GM12872 (cell line): ENCODE results near the gene CSPG4.

Source experiments
- TF ChIP-seq, protein P1 (sequence below): IDR thresholded peaks from 3 replicates; pipeline ENCODE4 v1.5.1; 2011; ENCODE audit warnings: low read depth, mild to moderate bottlenecking, low read length, moderate library complexity; ENCODE audit not compliant: insufficient read depth

The CSPG4 gene

DNA sequence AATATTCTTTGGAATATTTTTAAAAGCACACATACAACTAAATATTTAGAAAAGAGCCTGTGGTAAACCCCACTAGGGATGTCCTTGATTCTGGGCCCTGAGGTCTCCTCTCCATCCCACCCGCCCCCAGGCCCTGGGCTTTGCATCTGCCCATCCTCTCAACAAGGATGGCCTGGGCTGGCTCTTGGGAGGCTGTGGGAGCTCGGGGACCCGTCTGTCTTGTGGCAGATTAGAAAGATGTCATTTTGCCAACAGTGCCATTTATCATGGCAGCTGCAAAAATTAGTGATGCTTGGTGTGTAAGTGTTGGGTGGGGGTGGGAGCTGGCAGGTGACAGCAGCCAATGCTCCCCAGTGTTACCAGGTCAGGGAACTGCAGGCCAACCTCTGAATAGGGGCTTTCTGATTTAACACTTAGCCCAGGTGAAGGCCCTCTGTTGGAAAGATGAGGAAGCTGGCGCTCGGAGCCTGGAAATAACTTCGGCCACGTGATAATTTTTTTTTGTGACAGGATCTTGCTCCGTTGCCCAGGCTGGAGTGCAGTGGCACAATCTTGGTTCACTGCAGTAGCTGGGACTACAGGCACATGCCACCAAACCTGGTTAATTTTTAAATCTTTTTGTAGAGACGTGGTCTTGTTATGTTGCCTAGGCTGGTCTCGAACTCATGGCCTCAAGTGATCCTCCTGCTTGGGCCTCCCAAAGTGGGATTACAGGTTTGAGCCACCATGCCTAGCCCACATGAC lies 16.9 kb upstream of the CSPG4 start:
- TF ChIP-seq, protein P1, sequence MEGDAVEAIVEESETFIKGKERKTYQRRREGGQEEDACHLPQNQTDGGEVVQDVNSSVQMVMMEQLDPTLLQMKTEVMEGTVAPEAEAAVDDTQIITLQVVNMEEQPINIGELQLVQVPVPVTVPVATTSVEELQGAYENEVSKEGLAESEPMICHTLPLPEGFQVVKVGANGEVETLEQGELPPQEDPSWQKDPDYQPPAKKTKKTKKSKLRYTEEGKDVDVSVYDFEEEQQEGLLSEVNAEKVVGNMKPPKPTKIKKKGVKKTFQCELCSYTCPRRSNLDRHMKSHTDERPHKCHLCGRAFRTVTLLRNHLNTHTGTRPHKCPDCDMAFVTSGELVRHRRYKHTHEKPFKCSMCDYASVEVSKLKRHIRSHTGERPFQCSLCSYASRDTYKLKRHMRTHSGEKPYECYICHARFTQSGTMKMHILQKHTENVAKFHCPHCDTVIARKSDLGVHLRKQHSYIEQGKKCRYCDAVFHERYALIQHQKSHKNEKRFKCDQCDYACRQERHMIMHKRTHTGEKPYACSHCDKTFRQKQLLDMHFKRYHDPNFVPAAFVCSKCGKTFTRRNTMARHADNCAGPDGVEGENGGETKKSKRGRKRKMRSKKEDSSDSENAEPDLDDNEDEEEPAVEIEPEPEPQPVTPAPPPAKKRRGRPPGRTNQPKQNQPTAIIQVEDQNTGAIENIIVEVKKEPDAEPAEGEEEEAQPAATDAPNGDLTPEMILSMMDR = no peak

DNA sequence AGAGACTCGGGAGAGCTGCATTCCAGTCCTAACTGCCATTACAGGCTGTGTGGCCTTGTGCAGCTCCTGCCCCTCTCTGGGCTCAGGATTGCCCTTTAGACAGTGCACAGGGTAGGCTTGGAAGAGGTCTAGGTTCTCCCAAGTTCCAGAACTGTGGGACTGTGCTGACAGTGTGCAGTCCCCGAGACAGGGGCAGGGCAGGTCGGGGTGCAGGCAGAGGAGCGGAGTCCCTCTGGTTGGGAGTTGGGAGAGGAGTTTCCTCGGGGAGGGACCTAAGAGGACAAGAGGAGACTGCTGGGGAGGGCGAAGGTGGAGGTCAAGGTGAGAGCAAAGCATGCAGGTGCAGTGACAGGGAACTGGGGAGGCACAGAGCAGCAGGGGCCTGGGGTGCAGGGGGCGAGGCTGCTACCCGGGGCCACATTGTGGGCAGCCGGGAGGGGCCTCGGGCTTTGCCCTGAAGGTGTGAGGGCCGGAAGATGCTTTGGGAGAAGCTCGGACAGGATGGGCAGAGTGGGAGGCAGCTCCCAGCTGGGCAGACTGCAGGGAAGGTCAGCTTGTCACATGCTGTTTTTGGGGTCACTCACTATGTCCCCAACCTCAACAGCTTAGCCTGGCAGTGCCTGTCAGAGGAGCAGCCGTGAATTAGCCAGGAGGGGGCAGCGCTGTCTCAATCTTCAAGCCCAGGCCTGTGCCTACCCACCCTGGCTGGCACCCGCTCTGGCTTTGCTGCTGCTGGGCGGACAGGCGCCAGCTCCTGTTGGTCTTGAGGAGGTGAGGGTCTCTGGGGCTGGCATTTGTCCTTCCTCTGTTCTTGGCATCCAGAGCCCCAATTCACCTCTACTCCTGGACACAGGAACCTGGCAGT lies 15.4 kb upstream of the CSPG4 start:
- TF ChIP-seq, protein P1 = peak; percentile 71

DNA sequence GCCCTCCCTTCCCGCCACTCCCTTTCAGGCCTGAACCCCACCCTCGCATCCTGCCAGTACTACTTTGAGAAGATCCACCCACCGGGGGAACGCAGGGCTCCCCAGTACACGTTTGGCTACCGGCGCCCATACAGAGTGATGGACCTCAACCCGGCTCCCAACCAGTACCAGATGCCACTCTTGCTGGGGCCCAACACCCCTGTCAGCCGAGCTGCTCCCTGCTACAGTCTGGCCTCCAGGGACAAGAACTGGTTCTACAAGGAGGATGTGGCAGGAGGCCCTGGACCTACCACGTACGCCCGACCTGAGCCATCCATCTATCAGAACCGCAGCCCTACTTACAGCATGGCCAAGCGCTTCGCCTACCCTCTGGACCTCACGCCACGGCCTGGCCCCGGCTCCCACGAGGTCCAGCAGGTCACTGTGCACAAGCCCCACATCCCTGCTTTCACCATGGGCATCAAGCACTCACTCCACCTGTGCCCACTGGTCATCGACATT lies 14.4 kb upstream of the CSPG4 start:
- TF ChIP-seq, protein P1 = no peak

DNA sequence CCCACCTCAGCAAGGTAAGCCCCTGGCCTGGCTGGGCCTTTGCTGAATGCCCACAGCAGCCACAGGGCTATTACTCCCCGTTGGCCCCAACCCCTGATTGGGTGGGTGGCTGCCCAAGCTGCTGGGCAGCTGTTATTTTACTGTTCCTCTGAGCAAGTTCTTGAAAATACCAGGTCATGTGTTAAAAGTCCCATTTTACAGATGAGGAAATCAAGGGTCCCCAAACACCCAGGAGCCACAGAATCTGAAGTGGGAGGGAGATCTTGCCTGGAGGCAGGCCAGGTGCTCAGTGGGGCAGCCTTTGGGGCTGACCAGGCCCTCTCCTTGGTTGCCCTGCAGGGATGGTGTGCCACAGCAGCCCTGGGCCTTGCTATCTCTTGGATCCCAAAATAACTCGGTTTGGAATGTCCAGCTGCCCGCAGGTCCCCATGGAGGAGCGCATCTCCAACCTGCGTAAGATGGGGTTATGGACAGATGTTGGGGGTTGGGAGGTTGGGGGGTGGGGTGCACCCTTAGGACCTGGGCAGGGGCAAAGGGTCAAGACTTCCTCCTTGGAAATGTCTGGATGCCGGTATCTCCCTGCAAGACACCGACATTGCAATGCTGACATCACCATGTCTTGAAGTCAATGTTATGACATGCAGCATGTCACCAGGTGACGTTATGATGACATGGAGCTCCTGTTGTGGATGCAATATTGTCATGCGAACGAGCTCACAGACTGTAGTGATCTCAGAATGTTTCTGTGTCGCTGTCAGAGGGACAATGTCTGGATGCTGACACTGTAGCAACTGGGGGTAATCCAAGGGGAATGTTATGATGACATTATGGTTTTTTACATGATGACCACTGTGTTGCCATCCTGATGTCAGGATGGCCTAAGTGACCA lies 13.3 kb upstream of the CSPG4 start:
- TF ChIP-seq, protein P1 = no peak

DNA sequence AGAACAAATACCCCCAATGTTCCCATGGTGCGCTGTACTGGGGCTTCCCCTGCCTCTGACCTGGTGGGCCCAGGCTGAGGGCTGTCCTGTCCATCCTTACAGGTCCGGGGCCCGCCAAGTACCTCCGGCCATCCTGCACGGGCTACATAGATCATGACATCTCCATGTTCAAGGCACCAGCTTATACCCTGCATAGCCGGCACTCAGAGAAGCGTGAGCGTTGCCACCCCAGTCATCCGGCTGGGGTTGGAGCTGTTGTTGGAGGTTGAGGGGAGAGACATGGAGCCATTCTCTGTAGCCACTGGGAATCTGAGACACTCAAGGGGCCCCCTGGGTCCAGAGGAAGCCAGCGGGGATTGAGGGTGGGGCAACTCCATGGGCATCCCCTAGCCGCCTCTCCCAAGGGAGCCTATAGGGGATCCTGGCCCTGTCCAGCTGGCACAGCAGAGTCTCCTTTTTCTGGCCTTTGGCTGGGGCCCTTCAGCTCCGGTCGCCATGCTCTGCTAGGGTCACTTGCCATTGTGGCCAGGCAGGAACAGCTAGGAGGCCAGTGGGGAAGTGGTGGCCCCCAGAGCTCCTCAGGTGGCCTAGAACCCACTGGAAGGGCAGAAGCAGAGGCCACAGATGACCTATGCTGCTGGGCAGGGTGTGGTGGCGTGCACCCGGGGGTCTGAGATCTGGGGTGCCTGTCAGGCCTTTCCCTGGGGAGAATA lies 12.5 kb upstream of the CSPG4 start:
- TF ChIP-seq, protein P1 = no peak

DNA sequence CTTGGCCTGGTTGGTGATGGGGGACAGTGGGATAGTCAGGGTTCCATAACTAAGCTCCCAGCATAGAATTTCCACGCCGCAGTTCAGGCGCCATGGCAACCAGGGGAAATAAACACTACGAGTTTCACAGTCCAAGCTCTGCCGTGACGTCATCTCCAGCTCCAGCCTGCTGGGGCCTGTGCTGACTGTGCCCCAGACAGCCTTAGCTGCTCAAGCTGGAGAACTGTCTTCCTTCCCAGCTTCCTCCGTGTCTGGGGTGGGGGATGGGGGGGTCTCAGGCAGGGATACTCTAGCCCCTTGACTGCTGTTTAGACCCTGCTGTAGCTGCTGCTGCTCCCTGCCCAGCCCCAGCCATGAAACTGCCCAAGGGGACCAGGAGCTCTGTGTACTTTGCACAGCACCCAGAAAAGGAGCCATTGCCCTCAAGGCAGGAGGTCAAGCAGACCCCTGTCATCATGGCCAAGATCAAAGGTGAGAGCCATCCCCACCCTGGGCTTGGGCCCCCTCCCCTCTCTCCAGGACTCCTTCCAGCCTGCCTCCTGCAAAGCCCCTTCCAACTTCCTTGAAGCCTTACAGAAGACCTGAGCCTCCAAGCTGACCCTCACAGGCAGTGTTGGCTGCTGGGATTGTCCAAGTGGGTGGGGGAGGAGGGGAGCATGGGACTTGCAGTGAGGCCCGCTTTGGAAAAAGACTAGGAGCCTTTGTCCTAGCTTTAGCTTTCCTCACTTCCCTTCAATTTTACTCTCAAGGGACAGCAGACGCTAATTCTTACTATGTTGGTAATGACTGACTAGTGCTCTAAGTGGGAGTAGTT lies 11.4 kb upstream of the CSPG4 start:
- TF ChIP-seq, protein P1 = no peak
